T-helper 17 cell (primary cell): ENCODE data around the gene MIS12. TPM values are rescaled to one million over a fixed set of nuclear protein-coding genes. Genes with fewer than 3 reads are reported as not detected.

Source experiments
- ATAC-seq: fragments of 150-1000 bp; cut with Tn5 transposase; 2 replicates; pipeline ENCODE4 v1.10.0; 2021; ENCODE audit warnings: mild to moderate bottlenecking, moderate library complexity
- DNase-seq, 3 donors: peaks; one replicate each; pipeline versions ENCODE4 v3.0.0 to v3.0.0-alpha.2; 2020 to 2021
- H3K9me3 ChIP-seq: one replicate; pipeline ENCODE4 v1.7.0; 2013; ENCODE audit warnings: low read length, mild to moderate bottlenecking; ENCODE audit not compliant: control insufficient read depth, poor library complexity, severe bottlenecking
- H3K27ac Mint-ChIP-seq: one replicate; pipeline ENCODE4 v1.8.0; 2022; ENCODE audit warnings: mild to moderate bottlenecking, moderate library complexity, mixed read lengths
- H3K27me3 Mint-ChIP-seq: one replicate; pipeline ENCODE4 v1.8.0; 2022; ENCODE audit warnings: mixed read lengths
- H3K36me3 Mint-ChIP-seq: one replicate; pipeline ENCODE4 v1.8.0; 2022; ENCODE audit warnings: low read depth, mixed read lengths
- H3K4me1 Mint-ChIP-seq: one replicate; pipeline ENCODE4 v1.8.0; 2022; ENCODE audit warnings: mild to moderate bottlenecking, mixed read lengths
- H3K4me3 Mint-ChIP-seq: one replicate; pipeline ENCODE4 v1.8.0; 2022; ENCODE audit warnings: mild to moderate bottlenecking, moderate library complexity, mixed read lengths
- total RNA-seq, 4 donors: library from RNA in 2 of 4; stranded (reverse) in 2 of 4; gene quantifications; one replicate each; pipeline ENCODE4 v1.2.3 and lab custom pipeline; 2022 to 2026

MIS12 gene
- total RNA-seq, 2 donors from 2014 or later = 19.2 to 31.0 TPM

- no peaks in the 10 kb centered on the region for H3K9me3 ChIP-seq
- no peak overlapping the region for H3K27ac Mint-ChIP-seq
- ATAC-seq (no peak), DNase-seq (no peak)
- H3K36me3 Mint-ChIP-seq = peaks cover 2% of the 10 kb centered on the region
- no peak overlapping the region for H3K4me3 Mint-ChIP-seq
- no peaks in the 10 kb centered on the region for H3K27me3 Mint-ChIP-seq
- H3K4me1 Mint-ChIP-seq = peaks cover 10% of the 10 kb centered on the region
Measured at GRCh38 chr17:5508810-5509209, 22.4 kb downstream of the MIS12 start.

- no peak for DNase-seq
- H3K4me1 Mint-ChIP-seq = peaks cover 13% of the 10 kb centered on the region
- no peak overlapping the region for H3K4me3 Mint-ChIP-seq
- H3K27me3 Mint-ChIP-seq = no peaks in the 10 kb centered on the region
- H3K9me3 ChIP-seq = no peaks in the 10 kb centered on the region
- ATAC-seq = no peak
- no peak overlapping the region for H3K27ac Mint-ChIP-seq
- H3K36me3 Mint-ChIP-seq = peaks cover 5% of the 10 kb centered on the region
Measured at GRCh38 chr17:5509482-5509881, 23.1 kb downstream of the MIS12 start.

- no peak overlapping the region for H3K4me3 Mint-ChIP-seq
- H3K27ac Mint-ChIP-seq = no peak overlapping the region
- H3K36me3 Mint-ChIP-seq = peaks cover 7% of the 10 kb centered on the region
- DNase-seq = no peak
- H3K27me3 Mint-ChIP-seq = no peaks in the 10 kb centered on the region
- no peaks in the 10 kb centered on the region for H3K9me3 ChIP-seq
- peaks cover 20% of the 10 kb centered on the region for H3K4me1 Mint-ChIP-seq
- ATAC-seq = no peak
Measured at GRCh38 chr17:5510771-5511170, 24.4 kb downstream of the MIS12 start.

GRCh38 chr17:5511401-5512225, 25.2 kb downstream of the MIS12 start:
- H3K27ac Mint-ChIP-seq = peak overlapping the region; percentile 3
- no peak for ATAC-seq
- no peak for DNase-seq

GRCh38 chr17:5513628-5514027, 27.3 kb downstream of the MIS12 start:
- DNase-seq (no peak), ATAC-seq (peak; percentile 85)
- no peak overlapping the region for H3K4me3 Mint-ChIP-seq

More at GRCh38 chr17:5511401-5512225, 25.2 kb downstream of the MIS12 start:
- Mint-ChIP-seq H3K4me1 (peaks cover 25% of the 10 kb centered on the region), H3K27me3 (no peaks in the 10 kb centered on the region), H3K36me3 (peaks cover 11% of the 10 kb centered on the region), H3K4me3 (no peak overlapping the region)
- no peaks in the 10 kb centered on the region for H3K9me3 ChIP-seq

GRCh38 chr17:5514976-5515375, 28.6 kb downstream of the MIS12 start:
- H3K4me3 Mint-ChIP-seq = peak overlapping the region; percentile 34

More at GRCh38 chr17:5513628-5514027, 27.3 kb downstream of the MIS12 start:
- peaks cover 19% of the 10 kb centered on the region for H3K36me3 Mint-ChIP-seq
- H3K4me1 Mint-ChIP-seq = peaks cover 30% of the 10 kb centered on the region
- H3K9me3 ChIP-seq = no peaks in the 10 kb centered on the region
- peak overlapping the region; percentile 65 for H3K27ac Mint-ChIP-seq
- no peaks in the 10 kb centered on the region for H3K27me3 Mint-ChIP-seq

GRCh38 chr17:5516060-5516792, 29.9 kb downstream of the MIS12 start:
- peaks cover 30% of the 10 kb centered on the region for H3K4me1 Mint-ChIP-seq
- H3K9me3 ChIP-seq = no peaks in the 10 kb centered on the region
- H3K27me3 Mint-ChIP-seq = no peaks in the 10 kb centered on the region
- DNase-seq = no peak
- ATAC-seq = no peak
- H3K4me3 Mint-ChIP-seq = peak overlapping the region; percentile 57
- H3K36me3 Mint-ChIP-seq = peaks cover 24% of the 10 kb centered on the region
- peak overlapping the region; percentile 39 for H3K27ac Mint-ChIP-seq

More at GRCh38 chr17:5514976-5515375, 28.6 kb downstream of the MIS12 start:
- DNase-seq (no peak), ATAC-seq (no peak)
- no peaks in the 10 kb centered on the region for H3K9me3 ChIP-seq
- Mint-ChIP-seq H3K36me3 (peaks cover 19% of the 10 kb centered on the region), H3K27ac (peak overlapping the region; percentile 69), H3K4me1 (peaks cover 30% of the 10 kb centered on the region), H3K27me3 (no peaks in the 10 kb centered on the region)

- H3K9me3 ChIP-seq = no peaks in the 10 kb centered on the region
- peaks cover 17% of the 10 kb centered on the region for H3K36me3 Mint-ChIP-seq
- H3K27ac Mint-ChIP-seq = peak overlapping the region; percentile 72
- no peaks in the 10 kb centered on the region for H3K27me3 Mint-ChIP-seq
- H3K4me1 Mint-ChIP-seq = peaks cover 12% of the 10 kb centered on the region
- DNase-seq (no peak), ATAC-seq (no peak)
- peak overlapping the region; percentile 57 for H3K4me3 Mint-ChIP-seq
Measured at GRCh38 chr17:5522476-5522875, 36.1 kb downstream of the MIS12 start.

GRCh38 chr17:5523249-5523648, 36.9 kb downstream of the MIS12 start:
- H3K27me3 Mint-ChIP-seq = no peaks in the 10 kb centered on the region

GRCh38 chr17:5526821-5527598, 40.6 kb downstream of the MIS12 start:
- no peak for ATAC-seq
- Mint-ChIP-seq H3K4me3 (no peak overlapping the region), H3K27ac (peak overlapping the region; percentile 21), H3K4me1 (peaks cover 9% of the 10 kb centered on the region), H3K27me3 (no peaks in the 10 kb centered on the region), H3K36me3 (peaks cover 9% of the 10 kb centered on the region)
- DNase-seq = no peak
- H3K9me3 ChIP-seq = no peaks in the 10 kb centered on the region

More at GRCh38 chr17:5523249-5523648, 36.9 kb downstream of the MIS12 start:
- H3K9me3 ChIP-seq = no peaks in the 10 kb centered on the region
- no peak overlapping the region for H3K4me3 Mint-ChIP-seq
- peak overlapping the region; percentile 72 for H3K27ac Mint-ChIP-seq
- no peak for DNase-seq
- H3K4me1 Mint-ChIP-seq = peaks cover 7% of the 10 kb centered on the region
- peaks cover 11% of the 10 kb centered on the region for H3K36me3 Mint-ChIP-seq
- ATAC-seq = no peak

- Mint-ChIP-seq H3K27ac (peak overlapping the region; percentile 41), H3K27me3 (no peaks in the 10 kb centered on the region), H3K4me3 (no peak overlapping the region), H3K4me1 (peaks cover 8% of the 10 kb centered on the region), H3K36me3 (peaks cover 10% of the 10 kb centered on the region)
- ATAC-seq (no peak), DNase-seq (no peak)
- no peaks in the 10 kb centered on the region for H3K9me3 ChIP-seq
Measured at GRCh38 chr17:5527601-5528250, 41.4 kb downstream of the MIS12 start.

- H3K4me1 Mint-ChIP-seq = peaks cover 8% of the 10 kb centered on the region
- ATAC-seq (no peak), DNase-seq (no peak)
- H3K4me3 Mint-ChIP-seq = no peak overlapping the region
- H3K36me3 Mint-ChIP-seq = peaks cover 9% of the 10 kb centered on the region
- H3K9me3 ChIP-seq = no peaks in the 10 kb centered on the region
- H3K27me3 Mint-ChIP-seq = no peaks in the 10 kb centered on the region
- peak overlapping the region; percentile 21 for H3K27ac Mint-ChIP-seq
Measured at GRCh38 chr17:5530265-5531084, 44.1 kb downstream of the MIS12 start.
